ENCODE data around the gene MAN1A1.

Gene MAN1A1

DNA sequence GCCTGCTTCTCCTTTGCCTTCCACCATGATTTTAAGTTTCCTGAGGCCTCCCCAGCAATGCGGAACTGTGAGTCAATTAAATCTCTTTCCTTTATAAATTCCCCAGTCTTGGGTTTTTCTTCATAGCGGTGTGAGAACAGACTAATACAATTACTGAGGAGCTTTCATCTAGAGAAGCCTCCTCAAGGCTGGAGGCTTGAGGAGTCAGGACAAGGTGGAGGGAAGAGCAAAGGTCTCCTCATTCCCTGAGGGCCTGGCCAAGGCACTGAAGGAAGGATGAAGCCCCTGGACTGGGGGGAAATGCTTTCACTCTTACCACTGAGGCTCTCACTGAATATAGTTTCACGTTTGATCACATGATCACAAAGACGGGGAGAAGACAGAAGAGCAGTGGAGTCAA lies 118.2 kb downstream of the MAN1A1 start:
- no peaks in the 10 kb centered on the region for H3K9me3 Mint-ChIP-seq
- H3K4me3 Mint-ChIP-seq, result no peak overlapping the region
- H3K27me3 Mint-ChIP-seq, result no peaks in the 10 kb centered on the region
- H3K4me1 Mint-ChIP-seq, result peaks cover 6% of the 10 kb centered on the region
- ATAC-seq, result no peak
- no peak overlapping the region for H3K27ac Mint-ChIP-seq
- DNase-seq, result no peak

DNA sequence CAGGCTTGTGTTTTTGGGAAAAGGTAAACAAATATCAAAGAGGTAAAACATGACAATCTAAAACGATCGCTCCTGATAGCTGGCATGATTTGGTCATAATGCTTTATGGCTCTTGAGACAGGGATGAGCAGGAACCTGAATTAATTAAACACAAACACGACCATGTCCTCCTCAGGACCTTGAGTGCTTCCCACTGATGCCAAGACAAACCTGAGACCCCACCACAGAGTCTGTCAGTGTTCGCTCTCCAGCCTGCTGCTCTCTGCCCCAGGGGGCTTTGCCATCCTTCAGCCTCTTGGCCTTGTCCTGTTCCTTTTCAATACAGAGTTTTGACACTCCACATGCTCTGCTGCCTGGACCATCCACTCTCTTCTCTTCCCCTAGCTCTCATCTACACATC lies 119.4 kb downstream of the MAN1A1 start:
- H3K9me3 Mint-ChIP-seq, result no peaks in the 10 kb centered on the region
- H3K4me1 Mint-ChIP-seq, result peaks cover 3% of the 10 kb centered on the region
- ATAC-seq (no peak), DNase-seq (no peak)
- no peaks in the 10 kb centered on the region for H3K27me3 Mint-ChIP-seq
- no peak overlapping the region for H3K4me3 Mint-ChIP-seq
- H3K27ac Mint-ChIP-seq, result peak overlapping the region in 1 of 2 donors; percentile 40

DNA sequence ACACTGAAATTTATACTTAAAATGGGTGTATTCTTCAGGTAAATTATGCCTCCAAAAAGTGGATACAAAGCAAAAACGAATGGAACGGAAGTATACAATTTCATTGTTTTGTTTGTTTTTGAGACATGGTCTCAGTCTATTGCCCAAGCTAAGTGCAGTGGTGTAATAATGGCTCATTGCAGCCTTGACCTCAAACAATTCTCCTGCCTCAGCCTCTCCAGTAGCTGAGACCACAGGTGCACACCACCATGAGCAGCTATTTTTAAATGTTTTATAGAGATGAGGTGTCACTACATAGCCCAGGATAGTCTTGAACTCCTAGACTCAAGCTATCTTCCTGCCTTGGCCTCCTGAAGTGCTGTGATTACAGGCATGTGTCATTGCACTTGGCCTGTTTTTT lies 122.2 kb downstream of the MAN1A1 start:
- Mint-ChIP-seq H3K9me3 (no peaks in the 10 kb centered on the region), H3K27ac (no peak overlapping the region), H3K4me1 (no peaks in the 10 kb centered on the region), H3K4me3 (no peak overlapping the region), H3K27me3 (no peaks in the 10 kb centered on the region)
- ATAC-seq (no peak), DNase-seq (no peak)

DNA sequence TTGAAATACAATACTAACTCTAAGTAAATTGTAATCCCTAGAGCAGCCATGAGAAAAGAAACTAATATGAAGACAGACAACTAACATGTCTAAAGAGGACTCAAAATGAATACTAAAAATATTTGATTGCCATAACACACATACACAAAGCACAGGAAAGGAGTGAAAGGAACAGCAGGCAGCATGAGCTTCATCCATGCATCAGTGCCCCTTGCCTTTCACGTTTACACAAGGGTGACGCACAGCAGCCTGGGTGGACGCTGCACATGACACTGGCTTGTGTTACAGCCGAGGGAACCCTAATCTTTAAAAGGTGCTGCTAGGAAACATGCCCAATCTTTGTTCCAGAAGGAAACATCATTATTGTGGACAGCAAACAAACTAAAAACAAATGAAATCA lies 123.5 kb downstream of the MAN1A1 start:
- Mint-ChIP-seq H3K27ac (no peak overlapping the region), H3K4me3 (no peak overlapping the region), H3K27me3 (no peaks in the 10 kb centered on the region), H3K9me3 (no peaks in the 10 kb centered on the region), H3K4me1 (no peaks in the 10 kb centered on the region)
- DNase-seq (no peak), ATAC-seq (no peak)

DNA sequence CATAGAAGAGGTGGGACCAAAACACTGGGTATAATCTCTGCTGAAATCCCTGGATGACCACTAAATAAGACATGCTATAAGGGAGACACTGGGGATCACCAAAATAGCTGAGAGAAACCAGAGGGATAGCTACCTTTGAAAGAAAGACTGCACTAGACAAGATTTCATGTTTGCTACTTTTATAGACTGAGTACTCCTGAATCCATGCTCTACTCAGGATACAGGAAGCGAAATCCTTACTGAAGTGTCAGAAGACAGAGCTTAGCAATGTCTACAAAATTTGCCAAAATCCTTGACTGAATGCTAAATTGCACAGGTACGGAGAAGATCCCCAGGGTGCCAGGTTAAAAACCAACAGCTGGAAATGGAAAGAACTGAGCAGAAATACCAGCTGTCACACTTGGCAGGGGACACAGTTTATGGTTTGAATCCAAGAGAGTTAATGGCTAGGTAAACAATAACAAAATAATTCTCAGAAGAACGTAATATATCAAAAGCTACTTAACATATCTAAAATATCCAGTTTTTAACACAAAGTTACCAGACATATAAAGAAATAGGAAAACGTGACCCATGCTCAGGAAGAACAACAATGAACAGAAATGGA lies 125.4 kb downstream of the MAN1A1 start:
- Mint-ChIP-seq H3K27ac (no peak overlapping the region), H3K27me3 (no peaks in the 10 kb centered on the region), H3K4me1 (no peaks in the 10 kb centered on the region), H3K9me3 (no peaks in the 10 kb centered on the region), H3K4me3 (no peak overlapping the region)
- ATAC-seq (no peak), DNase-seq (no peak)

DNA sequence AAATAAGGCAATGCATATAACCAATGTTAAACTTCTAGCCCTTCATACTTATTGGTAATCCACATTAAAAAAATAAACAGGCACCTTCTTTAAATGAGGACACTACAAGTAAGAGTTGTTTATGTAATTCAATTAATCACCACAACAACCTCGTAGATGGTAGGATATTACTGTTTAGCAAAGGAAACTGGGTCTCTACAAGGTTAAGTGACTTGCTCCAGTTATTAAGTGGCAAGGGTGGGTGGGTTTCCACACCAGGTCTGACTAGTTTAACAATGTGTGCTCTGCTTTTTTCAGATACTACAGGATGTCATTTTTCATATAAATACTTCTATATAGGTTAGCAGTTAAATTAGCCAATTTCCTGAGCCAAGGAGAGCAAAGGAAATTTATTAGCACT lies 129.1 kb downstream of the MAN1A1 start:
- no peaks in the 10 kb centered on the region for H3K4me1 Mint-ChIP-seq
- ATAC-seq (peak; percentile 20), DNase-seq (no peak)
- H3K9me3 Mint-ChIP-seq, result no peaks in the 10 kb centered on the region
- no peak overlapping the region for H3K27ac Mint-ChIP-seq
- no peaks in the 10 kb centered on the region for H3K27me3 Mint-ChIP-seq
- no peak overlapping the region for H3K4me3 Mint-ChIP-seq

DNA sequence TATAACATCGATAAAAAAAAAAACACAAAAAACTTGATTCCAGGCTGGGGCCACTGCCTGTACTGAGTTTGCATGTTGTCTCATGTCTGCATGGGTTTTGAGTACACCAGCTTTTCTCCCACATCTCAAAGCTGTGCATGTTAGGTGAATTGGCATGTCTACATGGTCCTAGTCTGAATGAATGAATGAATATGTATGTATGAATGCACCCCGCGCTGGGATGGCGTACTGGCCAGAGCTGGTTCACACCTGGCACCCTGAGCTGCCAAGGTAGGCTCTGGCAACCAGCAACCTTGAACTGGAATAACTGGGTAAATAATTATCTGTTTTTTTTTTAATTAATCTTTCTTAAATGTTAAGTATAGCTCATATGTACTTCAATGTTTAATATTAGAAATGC lies 131.0 kb downstream of the MAN1A1 start:
- H3K9me3 Mint-ChIP-seq, result no peaks in the 10 kb centered on the region
- DNase-seq (no peak), ATAC-seq (no peak)
- no peak overlapping the region for H3K4me3 Mint-ChIP-seq
- H3K27me3 Mint-ChIP-seq, result no peaks in the 10 kb centered on the region
- no peaks in the 10 kb centered on the region for H3K4me1 Mint-ChIP-seq
- H3K27ac Mint-ChIP-seq, result no peak overlapping the region

DNA sequence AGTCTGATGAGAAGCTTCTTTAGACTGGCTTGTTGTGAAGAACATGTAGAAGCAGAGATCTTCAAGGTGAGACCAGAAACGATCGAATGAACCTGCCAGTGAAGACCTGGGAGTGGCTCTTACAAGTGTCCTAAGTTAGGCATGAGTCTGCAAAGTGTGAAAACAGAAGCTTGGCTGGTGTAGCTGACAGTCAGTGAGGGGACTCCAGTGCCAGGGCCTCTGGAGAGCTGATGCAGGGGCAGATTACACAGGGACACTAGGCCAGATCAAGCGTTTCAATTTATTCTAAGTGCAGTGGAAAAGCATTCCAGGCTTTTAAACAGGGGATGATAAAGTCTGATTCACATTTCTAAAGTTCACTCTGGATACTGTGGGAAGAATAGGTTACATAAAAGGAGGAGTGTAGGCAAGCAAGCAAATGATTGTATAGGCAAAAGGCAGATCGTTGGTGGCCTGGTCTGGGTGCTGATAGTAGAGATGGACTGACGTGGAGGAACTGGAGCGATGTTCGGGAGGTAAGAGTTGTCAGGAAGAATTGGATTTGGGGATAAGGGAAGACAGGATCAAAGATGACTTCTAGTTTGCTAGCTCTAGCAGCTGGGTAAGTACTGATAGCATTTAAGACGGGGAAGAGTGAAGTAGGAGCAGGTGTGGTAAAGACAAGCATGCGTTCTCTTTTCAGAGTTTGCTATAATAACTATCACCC lies 133.5 kb downstream of the MAN1A1 start:
- no peaks in the 10 kb centered on the region for H3K27me3 Mint-ChIP-seq
- H3K4me1 Mint-ChIP-seq, result no peaks in the 10 kb centered on the region
- no peak overlapping the region for H3K4me3 Mint-ChIP-seq
- no peak for DNase-seq
- H3K27ac Mint-ChIP-seq, result no peak overlapping the region
- no peak for ATAC-seq
- no peaks in the 10 kb centered on the region for H3K9me3 Mint-ChIP-seq

DNA sequence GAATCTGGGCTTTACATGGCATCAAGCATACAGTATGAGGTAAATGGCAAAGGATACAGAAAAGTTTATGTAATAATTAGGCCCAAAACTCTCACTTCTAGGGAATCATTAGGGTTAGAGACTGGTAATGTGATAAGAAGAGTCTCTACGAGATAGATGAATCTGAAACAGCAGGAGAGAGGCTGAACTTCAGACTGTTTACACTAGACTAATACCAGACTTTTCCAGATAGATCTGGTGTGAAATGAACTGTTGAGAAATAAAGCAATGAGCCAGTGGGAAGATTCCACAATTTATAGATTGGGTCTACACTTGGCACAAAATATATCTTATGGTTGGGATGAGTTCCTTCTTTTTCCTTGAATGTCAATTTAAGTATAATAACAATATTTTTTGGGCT lies 134.3 kb downstream of the MAN1A1 start:
- ATAC-seq, result no peak
- DNase-seq, result no peak
- no peak overlapping the region for H3K27ac Mint-ChIP-seq
- no peak overlapping the region for H3K4me3 Mint-ChIP-seq
- H3K4me1 Mint-ChIP-seq, result no peaks in the 10 kb centered on the region
- H3K27me3 Mint-ChIP-seq, result no peaks in the 10 kb centered on the region
- no peaks in the 10 kb centered on the region for H3K9me3 Mint-ChIP-seq

DNA sequence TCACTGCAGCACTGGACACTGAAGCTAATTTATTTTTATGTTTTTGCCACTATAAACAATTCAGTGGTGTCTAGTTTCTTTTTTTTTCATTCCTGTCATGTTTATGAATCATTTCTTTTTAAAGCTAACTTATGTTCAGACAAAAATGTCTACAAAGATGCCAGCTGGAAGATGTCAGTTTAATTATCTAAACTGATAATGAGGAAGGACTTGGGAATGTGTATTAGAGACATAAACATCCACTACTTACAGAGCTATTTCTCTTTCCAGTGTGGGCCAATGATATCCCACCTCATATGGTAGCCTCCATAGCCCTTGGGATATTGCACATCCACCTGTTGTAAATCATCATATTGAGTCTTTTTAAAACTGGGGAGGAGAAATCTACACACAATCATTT lies 139.0 kb downstream of the MAN1A1 start:
- Mint-ChIP-seq H3K4me1 (no peaks in the 10 kb centered on the region), H3K27ac (no peak overlapping the region), H3K9me3 (no peaks in the 10 kb centered on the region), H3K27me3 (no peaks in the 10 kb centered on the region), H3K4me3 (no peak overlapping the region)
- DNase-seq (no peak), ATAC-seq (no peak)

DNA sequence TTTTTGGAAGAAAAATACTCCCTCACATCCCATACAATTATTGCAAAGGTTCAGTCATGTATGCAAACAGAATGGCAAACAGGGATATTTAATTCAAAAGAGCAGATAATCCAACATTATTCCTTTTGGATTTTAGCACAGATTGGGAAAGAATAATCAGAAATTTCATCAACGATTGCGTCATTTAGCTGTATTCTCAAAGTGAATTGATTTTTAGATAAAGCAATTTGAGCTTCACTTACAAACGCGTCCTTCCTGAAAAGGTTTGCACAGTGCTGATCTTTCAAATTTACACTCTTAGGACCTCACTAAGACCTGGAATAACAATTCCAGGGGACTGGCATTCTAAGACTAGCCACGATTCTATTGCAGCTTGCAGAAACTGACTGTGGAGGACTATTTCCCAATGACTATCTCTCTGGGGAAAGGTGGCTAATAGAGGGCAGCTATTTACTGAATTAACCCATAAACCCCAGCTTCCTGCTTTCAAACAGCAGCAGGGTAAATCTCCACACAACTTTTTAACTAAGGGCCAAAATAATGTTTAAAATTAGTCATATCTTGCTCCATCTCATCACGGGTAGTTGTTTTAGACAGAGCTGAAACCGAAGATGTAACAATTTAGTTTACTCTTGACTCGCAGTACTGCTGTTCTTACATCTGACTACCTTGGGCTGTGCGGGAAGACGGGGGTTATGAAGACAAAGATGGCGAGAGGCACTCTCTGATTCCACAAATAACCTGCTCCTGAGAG lies 139.9 kb downstream of the MAN1A1 start:
- DNase-seq (no peak), ATAC-seq (no peak)
- Mint-ChIP-seq H3K27ac (no peak overlapping the region), H3K4me1 (no peaks in the 10 kb centered on the region), H3K9me3 (no peaks in the 10 kb centered on the region), H3K4me3 (no peak overlapping the region), H3K27me3 (no peaks in the 10 kb centered on the region)

DNA sequence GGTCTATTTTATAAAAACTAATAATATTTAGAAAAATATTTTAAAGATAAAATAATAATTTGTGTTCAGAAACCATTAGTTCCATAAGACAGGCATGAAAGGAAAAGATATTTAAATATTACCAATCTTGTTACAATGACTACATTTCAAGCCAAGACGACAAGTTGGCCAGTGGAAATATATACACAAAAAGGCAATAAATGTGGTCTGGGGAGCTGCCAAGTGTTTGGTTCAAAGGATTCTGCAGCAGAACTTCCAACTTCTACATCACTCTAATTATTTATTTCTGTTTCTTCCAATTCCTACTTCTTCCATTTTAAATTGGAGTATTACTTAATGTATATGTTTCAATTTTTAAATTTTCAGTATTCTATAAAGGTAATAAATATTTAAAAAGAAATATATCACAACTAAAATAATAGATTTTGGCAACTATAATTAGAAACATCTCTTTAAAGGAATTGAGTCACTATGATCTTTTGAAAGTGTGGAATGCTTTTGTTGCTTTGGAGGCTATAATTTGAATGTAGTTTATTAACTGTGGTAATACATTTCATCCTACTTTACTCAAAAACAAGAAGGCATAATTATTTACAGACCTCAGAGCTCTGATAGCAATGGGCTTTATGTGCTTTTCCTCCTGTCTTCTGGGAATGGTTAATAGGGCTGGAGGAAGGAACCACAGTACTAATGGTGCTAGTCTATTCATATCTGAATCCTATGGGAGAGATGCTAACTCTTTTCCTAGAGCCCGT lies 141.4 kb downstream of the MAN1A1 start:
- Mint-ChIP-seq H3K9me3 (no peaks in the 10 kb centered on the region), H3K27me3 (no peaks in the 10 kb centered on the region), H3K4me1 (no peaks in the 10 kb centered on the region), H3K27ac (no peak overlapping the region), H3K4me3 (no peak overlapping the region)
- no peak for DNase-seq
- no peak for ATAC-seq

DNA sequence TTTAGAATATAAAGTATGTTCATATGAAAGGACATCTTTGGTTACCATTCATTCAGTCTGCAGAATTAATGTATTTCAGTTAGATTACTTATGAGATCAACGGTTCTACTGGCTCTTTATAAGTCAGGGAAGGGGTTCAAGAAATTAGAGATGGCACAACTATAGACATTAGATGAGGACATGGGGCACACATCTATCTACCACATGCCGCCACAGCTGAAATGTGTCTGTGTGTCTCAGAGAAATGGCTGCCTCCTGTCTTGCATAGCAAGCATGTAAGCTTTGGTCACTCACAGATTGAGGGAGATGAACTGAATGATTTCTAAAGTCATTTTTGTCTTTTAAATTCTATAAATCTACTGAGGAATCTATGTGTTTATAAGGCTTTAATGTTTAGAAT lies 142.2 kb downstream of the MAN1A1 start:
- Mint-ChIP-seq H3K27me3 (no peaks in the 10 kb centered on the region), H3K4me3 (no peak overlapping the region), H3K27ac (peak overlapping the region in 1 of 2 donors; percentile 36), H3K9me3 (no peaks in the 10 kb centered on the region), H3K4me1 (no peaks in the 10 kb centered on the region)
- DNase-seq (no peak), ATAC-seq (no peak)

DNA sequence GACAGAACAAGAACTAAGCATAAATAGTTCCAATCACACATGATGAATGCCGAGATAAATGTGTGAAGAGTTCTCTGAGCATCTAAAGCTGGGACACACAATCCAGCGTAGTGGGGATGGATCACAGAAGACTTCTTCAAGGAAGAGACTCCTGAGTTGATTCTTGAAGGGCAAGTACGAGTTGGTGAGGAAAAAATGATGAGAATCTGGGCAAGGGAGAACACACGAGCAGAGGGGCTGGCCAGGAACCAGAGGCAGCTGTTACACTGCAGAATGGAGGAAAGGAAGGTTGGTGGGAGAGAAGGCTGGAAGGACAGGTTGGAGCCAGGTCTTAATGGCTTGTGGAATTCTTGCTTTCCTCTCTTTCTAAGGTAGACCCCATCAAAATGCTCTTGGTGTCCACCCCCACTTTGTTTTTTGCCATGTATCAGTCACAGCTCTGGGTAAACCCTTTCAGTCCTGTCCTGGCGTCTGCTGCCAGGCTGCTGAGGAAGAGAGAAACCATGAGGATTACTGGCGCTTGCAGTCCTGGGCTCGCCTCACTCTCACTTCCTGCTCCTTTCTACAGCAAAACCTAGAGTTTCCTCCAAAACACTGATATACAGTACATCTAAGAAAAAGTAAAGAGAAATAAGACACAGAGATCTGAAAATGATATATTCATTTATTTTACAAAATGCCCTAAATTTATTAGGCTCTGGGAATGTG lies 143.5 kb downstream of the MAN1A1 start:
- Mint-ChIP-seq H3K27ac (no peak overlapping the region), H3K9me3 (no peaks in the 10 kb centered on the region), H3K4me3 (no peak overlapping the region), H3K27me3 (no peaks in the 10 kb centered on the region), H3K4me1 (no peaks in the 10 kb centered on the region)
- DNase-seq (no peak), ATAC-seq (peak; percentile 39)

DNA sequence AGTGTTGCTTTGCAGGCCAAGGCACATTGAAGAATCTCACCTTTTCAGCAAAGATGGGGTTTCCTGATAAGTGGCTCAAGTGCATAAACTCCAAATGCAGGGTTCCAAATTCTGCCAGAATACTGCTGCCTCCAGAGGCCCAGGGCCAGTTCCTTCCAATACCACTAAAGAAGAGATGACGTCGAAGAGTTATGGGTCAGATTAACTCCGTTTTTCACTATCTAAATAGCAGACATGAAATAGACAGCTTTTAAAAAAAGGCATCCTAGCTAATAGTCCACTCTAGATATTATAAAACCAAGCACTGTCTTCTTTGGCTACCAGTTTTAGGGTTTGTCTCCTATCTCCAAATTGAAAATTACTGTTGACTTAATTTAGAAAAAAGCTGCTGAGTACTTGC lies 144.8 kb downstream of the MAN1A1 start:
- ATAC-seq (no peak), DNase-seq (no peak)
- H3K27ac Mint-ChIP-seq, result no peak overlapping the region
- H3K4me3 Mint-ChIP-seq, result no peak overlapping the region
- H3K27me3 Mint-ChIP-seq, result no peaks in the 10 kb centered on the region
- no peaks in the 10 kb centered on the region for H3K4me1 Mint-ChIP-seq
- H3K9me3 Mint-ChIP-seq, result no peaks in the 10 kb centered on the region
